T-cell (primary cell): ENCODE data around the gene RNPEPL1. TPM values are rescaled to one million over a fixed set of nuclear protein-coding genes. Genes with fewer than 3 reads are reported as not detected.
"Not testable (repeated sequence)": the region's sequence is repeated elsewhere in the genome, so short reads cannot be mapped to it uniquely, and the experiment has no call there.

Experiments
- ATAC-seq, 4 experiments: fragments of 200-7000 bp in 3 of 4; fragments of 150-1000 bp in 1 of 4; cut with Tn5 transposase; replicated peaks in 1 of 4; 1 replicate in 3 of 4; 2 replicates in 1 of 4; pipeline ENCODE4 v1.10.0; 2021; ENCODE audit warnings: moderate library complexity in 3 of 4, mild to moderate bottlenecking in 2 of 4, moderate number of reproducible peaks in 1 of 4
- CTCF ChIA-PET, 2 donors: fragments of 300-600 bp; sonication (Branson Sonifier 250); formaldehyde crosslinking; loops; one replicate each; lab custom pipeline; 2022; ENCODE audit warnings: antibody characterized with exemption in 2 of 2; lab: Charles Lee
- POLR2A ChIA-PET, 2 donors: fragments of 300-600 bp; sonication (Branson Sonifier 250); formaldehyde crosslinking; loops; one replicate each; lab custom pipeline; 2022; ENCODE audit warnings: antibody characterized with exemption in 2 of 2; lab: Charles Lee
- DNase-seq, 35 experiments: peaks; one replicate each; pipeline versions ENCODE4 v3.0.0 to v3.0.0-alpha.2; 2013 to 2023
- H3K27ac ChIP-seq: one replicate; pipeline ENCODE4 v1.5.1; 2013; ENCODE audit warnings: low read length
- H3K27me3 ChIP-seq, 2 experiments: replicated peaks in 1 of 2; 1 replicate in 1 of 2; 2 replicates in 1 of 2; pipeline versions ENCODE4 v1.6.1 to v1.7.0; 2013; ENCODE audit warnings: low read length in 1 of 2, mixed read lengths in 1 of 2; ENCODE audit not compliant: control insufficient read depth in 2 of 2, insufficient read depth in 2 of 2; ENCODE audit errors: extremely low read depth in 1 of 2
- H3K36me3 ChIP-seq, 2 donors: 1 replicate in 1 of 2; 2 replicates in 1 of 2; pipeline versions ENCODE4 v1.6.1 to v1.7.0; 2013; ENCODE audit warnings: low read length in 1 of 2; ENCODE audit not compliant: control insufficient read depth in 2 of 2, insufficient read depth in 1 of 2; ENCODE audit errors: extremely low read depth in 1 of 2
- H3K4me1 ChIP-seq, 2 experiments: 1 replicate in 1 of 2; 2 replicates in 1 of 2; pipeline versions ENCODE4 v1.6.1 to v1.7.0; 2013; ENCODE audit warnings: low read length in 2 of 2, mixed read lengths in 1 of 2; ENCODE audit not compliant: insufficient read depth in 2 of 2, control insufficient read depth in 1 of 2; ENCODE audit errors: extremely low read depth in 1 of 2
- H3K4me3 ChIP-seq, 2 donors: 1 replicate in 1 of 2; 2 replicates in 1 of 2; pipeline versions ENCODE4 v1.5.1 to v1.7.0; 2013; ENCODE audit warnings: mild to moderate bottlenecking in 2 of 2, low read length in 1 of 2, moderate library complexity in 1 of 2; ENCODE audit not compliant: control insufficient read depth in 1 of 2; ENCODE audit errors: extremely low read depth in 1 of 2
- H3K9me3 ChIP-seq: 2 replicates; pipeline ENCODE4 v1.7.0; 2013
- H3K27ac Mint-ChIP-seq, 2 donors: one replicate each; pipeline ENCODE4 v1.8.0; 2020 to 2021; ENCODE audit warnings: mild to moderate bottlenecking in 2 of 2, mixed read lengths in 2 of 2
- H3K27me3 Mint-ChIP-seq, 2 donors: one replicate each; pipeline ENCODE4 v1.8.0; 2021 to 2022; ENCODE audit warnings: mixed read lengths in 2 of 2
- H3K36me3 Mint-ChIP-seq: one replicate; pipeline ENCODE4 v1.8.0; 2021; ENCODE audit warnings: mixed read lengths
- H3K4me1 Mint-ChIP-seq, 3 donors: one replicate each; pipeline ENCODE4 v1.8.0; 2020 to 2022; ENCODE audit warnings: mixed read lengths in 3 of 3, mild to moderate bottlenecking in 1 of 3
- H3K4me3 Mint-ChIP-seq, 3 donors: one replicate each; pipeline ENCODE4 v1.8.0; 2020 to 2022; ENCODE audit warnings: mild to moderate bottlenecking in 3 of 3, mixed read lengths in 3 of 3, moderate library complexity in 3 of 3
- H3K9me3 Mint-ChIP-seq, 3 donors: one replicate each; pipeline ENCODE4 v1.8.0; 2020 to 2022; ENCODE audit warnings: mixed read lengths in 3 of 3
- WGBS: methylation state at CpG from one replicate; pipeline ENCODE4 v1.1.5; 2013; ENCODE audit warnings: missing lambda C conversion rate; ENCODE audit not compliant: insufficient coverage; 5-methylcytosine and 5-hydroxymethylcytosine counted together
- total RNA-seq, 35 experiments: library from RNA in 6 of 35; stranded (reverse) in 6 of 35; fragments of 120-200 nt in 1 of 35; gene quantifications; one replicate each; pipeline versions ENCODE4 v1.2.1 to v1.2.4 and lab custom pipeline; 2013 to 2026

The RNPEPL1 gene
- total RNA-seq, 5 donors from 2014 or later (not counting 1 experiment from before 2014, with no cell fraction given) = 87.6 to 202 (median 189) TPM

DNA sequence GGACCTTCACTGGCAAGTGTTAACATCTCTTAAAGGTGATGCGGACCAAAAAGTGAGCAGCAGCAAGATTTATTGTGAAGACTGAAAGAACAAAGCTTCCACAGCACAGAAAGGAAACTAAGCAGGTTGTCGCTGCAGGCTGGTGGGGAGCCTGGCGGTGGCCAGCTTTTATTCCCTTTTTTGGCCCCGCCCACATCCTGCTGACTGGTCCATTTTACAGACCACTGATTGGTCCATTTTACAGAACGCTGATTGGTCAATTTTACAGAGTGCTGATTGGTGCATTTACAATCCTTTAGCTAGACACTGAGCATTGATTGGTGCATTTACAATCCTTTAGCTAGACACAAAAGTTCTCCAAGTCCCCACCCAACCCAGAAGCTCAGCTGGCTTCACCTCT is 46.4 kb upstream of the RNPEPL1 start:
- CTCF ChIA-PET = interaction anchor here in 1 of 2 donors (1.3 kb wide), 1 partner anchor 8 kb away, joined by 6 read pairs; no protein-coding TSS in a partner anchor
- H3K9me3 ChIP-seq, H3K4me3 Mint-ChIP-seq, H3K4me1 Mint-ChIP-seq, H3K27me3 Mint-ChIP-seq, H3K9me3 Mint-ChIP-seq, H3K27me3 ChIP-seq, ATAC-seq, H3K4me3 ChIP-seq, H3K4me1 ChIP-seq, H3K27ac ChIP-seq, POLR2A ChIA-PET, DNase-seq, H3K27ac Mint-ChIP-seq: not testable (repeated sequence)
- WGBS = 96% methylated on average over 4 of the region's 5 CpGs
- H3K36me3 Mint-ChIP-seq = peaks cover 55% of the 10 kb centered on the region
- peaks cover 15 to 40% of the 10 kb centered on the region in 2 donors for H3K36me3 ChIP-seq

- CTCF ChIA-PET = interaction anchor here in 1 of 2 donors (1.3 kb wide), 1 partner anchor 8 kb away, joined by 6 read pairs; no protein-coding TSS in a partner anchor
- no peak overlapping the region for H3K4me3 Mint-ChIP-seq
- Histone ChIP-seq H3K9me3 (no peaks in the 10 kb centered on the region), H3K27ac (no peak overlapping the region), H3K27me3 (no peaks in the 10 kb centered on the region), H3K4me3 (no peak overlapping the region), H3K4me1 (no peaks in the 10 kb centered on the region), H3K36me3 (peaks cover 15 to 40% of the 10 kb centered on the region in 2 donors)
- H3K27me3 Mint-ChIP-seq = peaks cover 0 to 4% of the 10 kb centered on the region in 2 donors
- no peak overlapping the region for H3K27ac Mint-ChIP-seq
- ATAC-seq (no peak), DNase-seq (no peak)
- peaks cover 3 to 4% (median 4%) of the 10 kb centered on the region in 3 donors for H3K4me1 Mint-ChIP-seq
- POLR2A ChIA-PET = no interaction called here
- H3K36me3 Mint-ChIP-seq = peaks cover 60% of the 10 kb centered on the region
- WGBS = 100% methylated on average over 9 of the region's 12 CpGs
- H3K9me3 Mint-ChIP-seq = peaks cover 2 to 5% (median 5%) of the 10 kb centered on the region in 3 donors
These were observed 45.9 kb upstream of the RNPEPL1 start for GRCh38 chr2:240522406-240522805.

DNA sequence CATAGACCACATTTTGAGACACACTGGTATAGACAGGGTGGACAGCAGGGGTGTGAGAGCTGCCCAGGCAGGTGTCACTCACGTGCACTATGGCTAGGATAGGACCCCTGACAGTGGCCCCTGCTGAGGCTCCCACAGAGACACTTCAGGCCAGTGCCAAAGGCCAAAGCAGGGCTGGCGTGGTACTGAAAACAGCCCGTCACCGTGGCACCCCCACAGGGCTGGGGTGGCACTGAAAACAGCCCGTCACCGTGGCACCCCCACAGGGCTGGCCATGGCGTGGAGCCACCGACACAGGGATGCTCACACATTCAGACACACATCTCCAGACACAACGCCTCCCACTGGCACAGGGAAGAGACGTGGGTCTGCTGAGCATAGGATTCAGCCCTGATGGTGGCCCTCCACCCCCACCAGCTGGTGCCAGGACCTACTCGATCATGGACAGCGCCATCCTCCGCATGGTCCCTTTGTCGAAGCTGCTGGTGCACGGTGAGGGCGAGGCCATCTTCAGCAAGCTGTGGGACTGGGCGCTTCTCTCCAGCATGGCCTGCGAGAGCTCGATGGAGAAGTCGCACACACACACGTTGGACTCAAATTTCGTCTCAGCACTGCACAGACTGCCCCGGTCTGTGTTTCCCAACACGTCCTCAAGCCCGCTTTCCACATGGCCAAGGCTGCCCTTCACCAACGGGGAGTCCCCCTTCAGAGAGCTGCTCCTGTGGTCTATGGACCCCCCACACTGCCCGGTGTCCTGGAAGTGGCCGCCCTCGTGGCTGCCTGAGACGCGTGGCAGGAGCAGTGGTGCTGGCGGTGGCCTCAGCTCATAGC is 44.6 kb upstream of the RNPEPL1 start:
- ATAC-seq (no peak), DNase-seq (no peak)
- Mint-ChIP-seq H3K4me3 (no peak overlapping the region), H3K9me3 (peaks cover 2 to 7% (median 5%) of the 10 kb centered on the region in 3 donors), H3K4me1 (peaks cover 3 to 4% (median 4%) of the 10 kb centered on the region in 3 donors), H3K27me3 (peaks cover 0 to 4% of the 10 kb centered on the region in 2 donors), H3K36me3 (peaks cover 62% of the 10 kb centered on the region), H3K27ac (no peak overlapping the region)
- Histone ChIP-seq H3K9me3 (no peaks in the 10 kb centered on the region), H3K27me3 (no peaks in the 10 kb centered on the region), H3K36me3 (peaks cover 15 to 43% of the 10 kb centered on the region in 2 donors), H3K4me1 (no peaks in the 10 kb centered on the region), H3K4me3 (no peak overlapping the region), H3K27ac (no peak overlapping the region)
- 96% methylated on average over 32 of the region's 32 CpGs for WGBS
- POLR2A ChIA-PET = no interaction called here
- CTCF ChIA-PET = interaction anchor here in 1 of 2 donors (1.1 kb wide), 1 partner anchor 10 kb away, joined by 3 read pairs; no protein-coding TSS in a partner anchor

DNA sequence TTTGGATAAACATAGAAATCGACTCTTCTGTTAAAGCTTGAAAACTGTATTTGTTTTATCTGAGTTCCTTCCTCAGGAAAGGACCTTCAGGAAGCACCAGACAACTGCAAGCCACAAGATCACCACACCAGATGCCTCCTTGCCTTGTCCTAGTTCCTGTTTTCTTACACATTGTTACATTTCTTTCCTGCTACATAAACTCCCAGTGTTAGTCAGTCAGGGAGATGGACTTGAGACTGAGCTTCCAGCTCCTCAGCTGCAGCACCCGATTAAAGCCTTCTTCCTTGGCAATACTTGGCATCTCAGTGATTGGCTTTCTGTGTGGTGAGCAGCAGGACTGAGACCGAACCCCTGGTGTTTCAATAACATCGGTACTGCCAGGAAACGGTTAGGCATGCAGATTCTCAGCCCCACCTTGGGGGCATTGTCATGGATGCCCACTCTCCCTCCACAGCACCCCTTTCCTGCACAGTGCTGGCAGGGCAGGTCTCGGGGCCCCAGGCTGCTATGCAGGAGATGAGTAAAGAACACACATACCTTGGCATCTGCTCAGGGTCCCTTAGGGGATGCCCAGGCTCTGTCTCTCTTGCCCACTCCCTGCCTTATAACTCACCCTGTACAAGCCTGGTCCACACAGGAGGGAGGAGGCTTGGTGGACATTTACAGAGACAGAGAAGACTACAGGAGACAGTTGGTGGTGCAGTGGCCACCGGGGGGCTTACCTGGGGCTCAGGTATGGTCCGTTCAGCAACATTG is 43.1 kb upstream of the RNPEPL1 start:
- WGBS = 98% methylated on average over 5 of the region's 8 CpGs
- ATAC-seq = no peak
- no peak overlapping the region for H3K27ac Mint-ChIP-seq
- no peaks in the 10 kb centered on the region for H3K27me3 Mint-ChIP-seq
- no peak for DNase-seq
- Histone ChIP-seq H3K27ac (no peak overlapping the region), H3K27me3 (no peaks in the 10 kb centered on the region), H3K9me3 (no peaks in the 10 kb centered on the region), H3K36me3 (peaks cover 15 to 46% of the 10 kb centered on the region in 2 donors), H3K4me1 (no peaks in the 10 kb centered on the region), H3K4me3 (no peak overlapping the region)
- peaks cover 3 to 4% (median 4%) of the 10 kb centered on the region in 3 donors for H3K4me1 Mint-ChIP-seq
- H3K9me3 Mint-ChIP-seq = peaks cover 2 to 7% (median 5%) of the 10 kb centered on the region in 3 donors
- ChIA-PET POLR2A (no interaction called here), CTCF (interaction anchor here in 1 of 2 donors (1.1 kb wide), 1 partner anchor 11 kb away, joined by 3 read pairs; no protein-coding TSS in a partner anchor)
- H3K36me3 Mint-ChIP-seq = peaks cover 75% of the 10 kb centered on the region
- H3K4me3 Mint-ChIP-seq = no peak overlapping the region

DNA sequence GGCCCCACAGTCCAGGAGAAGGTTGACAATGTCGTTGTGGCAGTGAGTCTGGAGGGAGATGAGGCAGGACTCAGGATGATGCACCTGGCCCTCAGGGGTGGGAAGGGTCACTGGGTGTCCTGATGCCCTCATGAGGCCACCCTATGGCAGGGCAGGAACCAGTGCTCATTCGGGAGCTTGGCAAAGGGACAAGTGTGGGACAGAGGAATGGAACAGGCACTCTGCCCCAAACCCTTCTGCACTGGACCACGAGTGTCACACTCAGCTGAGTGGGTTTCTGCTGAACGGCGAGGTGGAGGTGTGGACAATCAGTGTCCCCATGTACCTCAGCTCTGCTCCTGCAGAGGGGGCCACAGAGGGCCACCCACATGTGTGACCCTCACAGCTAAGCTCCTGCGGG is 42.5 kb upstream of the RNPEPL1 start:
- Histone ChIP-seq H3K4me3 (no peak overlapping the region), H3K36me3 (peaks cover 15 to 46% of the 10 kb centered on the region in 2 donors), H3K27me3 (no peaks in the 10 kb centered on the region), H3K9me3 (no peaks in the 10 kb centered on the region), H3K27ac (no peak overlapping the region), H3K4me1 (no peaks in the 10 kb centered on the region)
- CTCF ChIA-PET = no interaction called here
- DNase-seq (no peak), ATAC-seq (no peak)
- POLR2A ChIA-PET = no interaction called here
- H3K27ac Mint-ChIP-seq = no peak overlapping the region
- H3K4me1 Mint-ChIP-seq = peaks cover 0 to 4% (median under 1%) of the 10 kb centered on the region in 3 donors
- 100% methylated on average over 4 of the region's 6 CpGs for whole genome bisulfite sequencing
- H3K9me3 Mint-ChIP-seq = peaks cover 2 to 7% (median 5%) of the 10 kb centered on the region in 3 donors
- H3K4me3 Mint-ChIP-seq = no peak overlapping the region
- H3K36me3 Mint-ChIP-seq = peaks cover 76% of the 10 kb centered on the region
- H3K27me3 Mint-ChIP-seq = no peaks in the 10 kb centered on the region

GRCh38 chr2:240526521-240526920 is 41.8 kb upstream of the RNPEPL1 start:
- Histone ChIP-seq H3K27me3 (no peaks in the 10 kb centered on the region), H3K36me3 (peaks cover 15 to 46% of the 10 kb centered on the region in 2 donors), H3K4me3 (no peak overlapping the region), H3K9me3 (no peaks in the 10 kb centered on the region), H3K4me1 (no peaks in the 10 kb centered on the region), H3K27ac (no peak overlapping the region)
- 75% methylated on average over 2 of the region's 4 CpGs for WGBS
- no peak for DNase-seq
- peaks cover 83% of the 10 kb centered on the region for H3K36me3 Mint-ChIP-seq
- H3K4me3 Mint-ChIP-seq = no peak overlapping the region
- H3K27ac Mint-ChIP-seq = no peak overlapping the region
- POLR2A ChIA-PET = no interaction called here
- CTCF ChIA-PET = no interaction called here
- no peaks in the 10 kb centered on the region for H3K27me3 Mint-ChIP-seq
- no peak for ATAC-seq
- H3K4me1 Mint-ChIP-seq = peaks cover 0 to 4% (median 0%) of the 10 kb centered on the region in 3 donors
- H3K9me3 Mint-ChIP-seq = peaks cover 7 to 12% (median 7%) of the 10 kb centered on the region in 3 donors
